NT2/D1 (cell line): ENCODE data around the gene FHOD1.

Experiments
- YY1 ChIP-seq: IDR thresholded peaks from 2 replicates; pipeline ENCODE4 v1.6.1; 2011; ENCODE audit not compliant: insufficient read length, insufficient read depth
- ZNF274 ChIP-seq: IDR thresholded peaks from 2 replicates; pipeline ENCODE4 v1.6.1; 2011; ENCODE audit warnings: mild to moderate bottlenecking, low read depth, low read length

DNA sequence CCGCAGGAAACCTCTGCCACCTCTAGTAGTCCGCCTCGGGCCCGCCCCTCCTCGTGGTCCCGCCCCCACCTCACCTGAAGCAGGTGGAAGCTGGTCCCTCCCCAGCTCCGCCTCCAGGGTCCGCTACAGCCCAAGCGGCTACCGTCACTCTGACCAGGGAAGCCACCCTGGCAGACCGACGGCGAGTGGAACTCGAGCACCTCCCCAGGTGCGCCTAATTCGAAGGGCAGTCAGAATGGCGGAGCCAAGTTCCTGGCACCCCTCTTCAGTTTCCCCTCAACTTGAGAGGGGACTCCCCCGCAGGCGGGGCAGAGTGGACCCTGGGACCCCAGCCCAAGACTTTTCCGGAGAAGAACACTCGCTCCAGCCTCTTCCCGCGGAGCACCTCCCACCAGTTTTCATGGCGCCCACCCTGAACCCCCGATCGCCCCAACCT is 507 bp downstream of the FHOD1 start:
- TF ChIP-seq ZNF274 (no peak), YY1 (no peak)
